Hematopoietic multipotent progenitor cell treated with erythropoietin and hydrocortisone succinate and interleukin-3 and kit ligand, for 15 days (in vitro differentiated cells): ENCODE measurements around the gene MEGF11.

ENCODE experiments used
- DNase-seq: peaks from one replicate; pipeline ENCODE4 v3.0.0-alpha.2; 2015; ENCODE audit warnings: low spot score

MEGF11 gene

GRCh38 chr15:65968511-65968910, 285.0 kb downstream of the MEGF11 start:
- no peak for DNase-seq

DNA sequence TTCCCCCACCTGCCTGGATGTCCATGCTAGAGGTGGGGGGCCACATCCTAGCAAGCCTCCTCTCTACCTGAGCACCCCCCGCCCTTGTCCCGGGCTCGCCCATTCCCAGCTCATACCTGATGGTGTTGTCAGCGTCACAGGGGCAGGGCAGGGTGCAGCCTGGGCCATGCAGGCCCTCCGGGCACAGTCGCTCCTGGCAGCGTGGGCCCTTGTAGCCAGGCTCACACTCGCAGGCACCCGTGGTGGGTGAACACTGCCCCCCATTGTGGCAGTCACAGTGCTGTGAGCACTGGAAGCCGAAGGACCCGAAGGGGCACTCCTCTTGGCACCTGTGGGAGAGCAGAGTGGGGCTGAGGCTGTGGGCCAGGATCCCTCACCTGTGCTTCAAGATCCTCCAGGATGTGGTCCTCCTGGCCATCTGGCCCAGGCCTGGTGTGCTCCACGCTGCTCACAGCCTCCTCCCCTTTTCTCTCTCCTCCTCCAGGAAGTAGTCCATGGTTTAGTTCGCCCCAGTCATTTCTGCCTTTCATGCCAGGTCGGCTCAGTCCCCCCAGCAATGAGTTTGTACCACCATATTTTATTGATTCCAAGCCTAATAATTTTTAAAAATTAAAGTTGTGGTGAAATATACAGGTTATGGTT, 288.6 kb downstream of the MEGF11 start:
- DNase-seq: no peak

- no peak for DNase-seq
Observed at GRCh38 chr15:65963911-65964482, 289.6 kb downstream of the MEGF11 start.

- DNase-seq: no peak
Observed at GRCh38 chr15:65963358-65963757, 290.2 kb downstream of the MEGF11 start.

DNA sequence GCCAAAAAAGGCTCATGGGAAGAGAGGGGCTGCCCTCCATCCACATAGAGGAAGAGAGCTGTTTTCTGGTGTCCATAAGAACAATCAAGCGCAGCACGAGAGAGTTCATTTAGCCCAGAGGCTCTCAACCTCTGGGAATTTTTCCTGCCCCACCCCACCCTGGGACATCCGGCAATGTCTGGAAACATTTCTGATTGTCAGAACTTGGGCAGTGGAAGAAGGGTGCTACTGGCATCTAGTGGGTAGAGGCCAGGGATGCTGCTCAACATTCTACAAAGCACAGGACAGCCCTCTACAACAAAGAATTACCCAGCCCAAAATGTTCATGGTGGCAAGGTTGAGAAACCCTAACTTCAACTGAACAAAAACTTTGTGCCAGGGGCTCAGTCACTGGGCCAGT, 291.4 kb downstream of the MEGF11 start:
- no peak for DNase-seq

DNA sequence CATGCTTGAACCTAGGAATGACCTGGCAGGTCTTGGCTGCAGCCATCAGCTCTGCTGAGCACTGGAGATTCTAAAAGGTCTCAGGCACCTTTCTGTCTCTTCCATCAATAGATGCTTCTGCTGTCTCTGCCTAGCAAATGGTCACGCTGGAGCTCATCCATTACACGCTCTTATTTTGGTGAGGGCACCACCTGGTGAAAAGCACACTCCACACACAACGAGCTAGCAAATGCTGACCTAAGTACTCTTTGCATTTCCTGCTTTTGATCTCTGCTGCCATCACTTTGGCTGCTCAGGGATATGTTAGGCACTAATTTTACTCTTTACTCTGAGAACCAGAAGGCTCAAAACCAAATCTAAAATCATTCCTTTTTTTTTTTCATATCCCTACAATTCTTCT, 293.0 kb downstream of the MEGF11 start:
- DNase-seq: no peak

- no peak for DNase-seq
Observed at GRCh38 chr15:65958835-65959234, 294.7 kb downstream of the MEGF11 start.

- DNase-seq: no peak
Observed at GRCh38 chr15:65957451-65957850, 296.1 kb downstream of the MEGF11 start.

GRCh38 chr15:65956899-65957298, 296.7 kb downstream of the MEGF11 start:
- DNase-seq: no peak

DNA sequence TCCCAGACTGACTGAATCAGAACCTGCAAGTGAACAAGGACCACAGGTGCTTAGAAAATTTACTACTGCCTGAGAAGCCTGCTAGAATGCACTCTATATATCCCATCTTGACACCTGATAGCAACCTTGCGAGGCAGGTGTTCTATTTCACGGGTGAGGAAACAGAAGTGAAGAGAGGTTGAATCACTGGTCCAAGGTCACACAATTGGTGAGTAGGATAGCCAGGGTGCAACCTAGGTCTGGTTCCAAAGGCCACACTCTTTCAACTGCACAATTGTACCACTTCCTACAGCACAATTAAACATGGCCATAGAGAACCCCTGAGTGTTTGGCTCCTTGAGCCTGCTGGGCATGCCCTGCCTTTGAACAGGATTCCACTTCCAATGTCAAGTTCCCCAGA, 297.2 kb downstream of the MEGF11 start:
- DNase-seq: no peak

DNA sequence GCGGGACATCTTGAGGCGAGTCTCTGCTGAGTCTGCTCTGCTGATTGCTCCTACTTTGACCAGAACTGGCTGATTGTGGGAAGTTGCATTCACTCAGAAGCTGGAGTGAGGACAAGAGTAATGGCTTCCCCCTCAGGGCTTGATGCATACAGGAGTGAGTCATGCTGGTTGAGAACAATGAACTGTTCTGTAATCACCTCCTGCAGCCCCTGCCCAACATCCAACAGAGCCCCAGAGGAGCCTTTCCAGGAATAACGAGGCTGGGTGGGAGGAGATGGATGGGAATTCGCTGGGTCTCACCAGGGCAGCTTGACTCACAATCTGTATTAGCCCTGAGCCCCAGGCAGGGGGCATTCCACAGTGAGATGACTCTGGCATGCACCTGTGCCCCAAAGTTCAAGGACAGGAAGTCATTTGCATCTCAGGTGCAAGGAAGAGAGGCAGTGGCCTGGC, 299.2 kb downstream of the MEGF11 start:
- no peak for DNase-seq

DNA sequence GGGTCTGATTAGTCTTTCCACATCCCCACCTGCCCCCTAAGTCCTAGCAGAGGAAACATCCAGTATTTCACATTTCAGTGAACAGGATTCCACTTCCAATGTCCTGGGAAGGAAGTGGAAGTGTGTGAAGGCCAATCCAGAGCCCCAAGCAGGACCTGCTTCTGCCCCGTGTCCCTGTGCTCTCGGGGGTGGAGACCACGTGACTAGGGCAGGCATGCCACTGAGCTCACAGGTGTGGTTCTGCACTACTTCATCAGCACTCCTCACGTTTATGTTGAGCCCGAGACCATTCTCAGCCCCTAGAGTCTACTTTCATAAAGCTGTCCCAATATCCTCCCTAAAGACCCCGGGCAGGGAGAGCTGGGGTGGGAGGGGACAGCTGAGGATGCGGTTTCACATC, 299.9 kb downstream of the MEGF11 start:
- no peak for DNase-seq

- no peak for DNase-seq
Observed at GRCh38 chr15:65952391-65953053, 301.0 kb downstream of the MEGF11 start.

GRCh38 chr15:65951007-65951406, 302.5 kb downstream of the MEGF11 start:
- DNase-seq: no peak

DNA sequence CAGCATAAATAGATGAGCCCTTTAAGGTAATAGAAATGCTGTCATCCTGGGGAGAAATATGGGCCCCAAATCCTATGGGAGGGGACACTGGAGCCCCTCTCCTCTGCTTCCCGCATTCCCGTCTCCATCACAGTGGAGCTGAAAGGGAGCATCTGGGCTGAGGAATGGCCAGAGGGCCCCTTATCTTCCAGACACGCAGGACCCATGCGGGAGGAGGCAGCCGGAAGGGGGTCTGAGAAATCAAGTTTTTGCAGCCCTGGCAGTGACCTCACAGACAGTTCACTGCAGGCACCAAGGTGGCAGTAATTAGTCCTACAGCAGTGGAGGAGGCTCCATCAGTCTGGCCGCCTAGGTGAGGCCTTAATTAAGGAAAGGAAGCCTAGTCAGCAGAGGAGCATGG, 304.1 kb downstream of the MEGF11 start:
- no peak for DNase-seq

GRCh38 chr15:65949011-65949410, 304.5 kb downstream of the MEGF11 start:
- DNase-seq: no peak

DNA sequence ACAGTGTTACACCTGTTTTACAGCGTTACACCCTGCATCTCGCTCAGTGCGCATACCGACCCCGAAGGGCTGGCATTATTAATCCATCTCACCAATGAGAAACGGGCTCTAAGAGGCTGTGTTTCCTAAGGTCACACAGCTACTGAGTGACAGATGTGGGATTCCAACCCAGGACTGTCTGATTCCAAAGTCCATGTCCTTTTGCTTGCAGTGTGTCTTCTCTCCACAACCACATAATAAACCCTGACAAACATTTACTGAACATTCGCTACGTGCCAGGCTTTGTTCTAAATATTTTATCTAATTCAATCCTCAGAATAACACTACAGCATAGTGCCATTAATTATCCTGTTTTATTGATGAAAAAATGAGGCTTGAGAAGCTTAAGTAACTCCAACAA, 305.2 kb downstream of the MEGF11 start:
- no peak for DNase-seq

GRCh38 chr15:65947041-65947440, 306.5 kb downstream of the MEGF11 start:
- no peak for DNase-seq

DNA sequence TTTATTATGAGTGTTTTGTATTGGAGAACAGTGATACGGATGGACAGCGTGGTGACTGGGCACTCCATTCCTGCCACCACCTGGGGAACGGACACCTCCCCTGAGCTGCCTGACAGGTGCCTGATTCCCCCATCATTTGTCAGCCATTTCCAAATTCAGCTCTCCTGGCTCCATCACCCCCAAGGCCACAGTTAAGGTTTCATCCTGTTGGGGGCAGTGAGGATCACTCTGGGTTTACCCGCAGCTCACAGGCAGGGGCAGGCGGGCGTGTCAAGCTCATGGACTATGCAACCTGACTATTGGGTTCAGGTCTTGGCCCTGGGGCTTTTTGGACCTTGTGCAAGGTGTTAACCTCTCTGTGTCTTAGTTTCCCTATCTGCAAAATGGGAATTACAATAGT, 307.9 kb downstream of the MEGF11 start:
- no peak for DNase-seq

- DNase-seq: no peak
Observed at GRCh38 chr15:65944404-65944803, 309.1 kb downstream of the MEGF11 start.

GRCh38 chr15:65942436-65942835, 311.1 kb downstream of the MEGF11 start:
- no peak for DNase-seq

DNA sequence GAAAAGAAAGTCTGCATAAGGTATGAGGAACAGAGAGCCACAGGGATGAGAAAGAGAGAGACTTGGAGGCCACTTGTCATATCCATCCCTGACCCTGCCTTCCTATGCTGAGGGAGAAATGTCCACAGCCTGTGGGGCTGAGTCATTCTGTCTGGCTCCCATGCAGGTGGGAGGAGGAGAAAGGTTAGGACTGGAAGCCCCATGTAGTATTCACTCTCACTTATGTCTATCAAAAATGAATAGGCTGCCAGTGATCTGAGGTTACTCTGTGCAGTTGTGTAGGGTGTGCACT, 313.0 kb downstream of the MEGF11 start:
- no peak for DNase-seq

- no peak for DNase-seq
Observed at GRCh38 chr15:65939901-65940617, 313.5 kb downstream of the MEGF11 start.
